GM19023 (cell line): ENCODE results near the gene HOXB4.
"Not testable (repeated sequence)": the region's sequence is repeated elsewhere in the genome, so short reads cannot be mapped to it uniquely, and the experiment has no call there.

Experiments used
- ATAC-seq: cut with Tn5 transposase; IDR thresholded peaks from one replicate; pipeline ENCODE4 v1.9.1; 2021; ENCODE audit warnings: mild to moderate bottlenecking, moderate library complexity; ENCODE audit not compliant: unreplicated experiment

Gene HOXB4

DNA sequence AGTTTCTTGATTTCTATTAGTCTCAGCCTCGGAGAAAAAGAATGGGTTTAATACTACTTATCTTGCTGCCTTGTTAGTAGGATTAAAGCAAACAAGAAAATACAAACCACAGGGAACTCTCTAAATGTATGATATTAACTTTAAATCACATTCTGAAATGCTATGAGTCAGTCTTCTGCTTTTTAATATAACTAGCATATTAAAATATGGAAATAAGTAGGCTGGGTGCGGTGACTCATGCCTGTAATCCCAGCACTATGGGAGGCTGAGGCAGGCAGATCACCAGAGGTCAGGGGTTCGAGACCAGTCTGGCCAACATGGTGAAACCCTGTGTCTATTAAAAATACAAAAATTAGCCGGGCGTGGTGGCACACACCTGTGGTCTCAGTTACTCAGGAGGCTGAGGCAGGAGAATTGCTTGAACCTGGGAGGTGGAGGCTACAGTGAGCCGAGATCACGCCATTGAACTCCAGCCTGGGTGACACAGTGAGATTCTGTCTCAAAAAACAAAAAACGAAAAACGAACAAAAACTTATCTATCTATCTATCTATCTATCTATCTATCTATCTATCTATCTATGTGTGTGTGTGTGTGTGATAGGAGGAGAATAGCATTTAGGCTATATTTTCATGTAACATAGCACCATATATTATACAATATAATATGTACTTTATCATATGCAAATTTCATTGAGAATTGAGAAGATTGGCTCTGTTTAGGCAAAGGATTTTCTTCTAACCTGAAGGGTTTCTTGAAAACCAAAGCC is 42.2 kb downstream of the HOXB4 start:
- ATAC-seq, result not testable (repeated sequence)

DNA sequence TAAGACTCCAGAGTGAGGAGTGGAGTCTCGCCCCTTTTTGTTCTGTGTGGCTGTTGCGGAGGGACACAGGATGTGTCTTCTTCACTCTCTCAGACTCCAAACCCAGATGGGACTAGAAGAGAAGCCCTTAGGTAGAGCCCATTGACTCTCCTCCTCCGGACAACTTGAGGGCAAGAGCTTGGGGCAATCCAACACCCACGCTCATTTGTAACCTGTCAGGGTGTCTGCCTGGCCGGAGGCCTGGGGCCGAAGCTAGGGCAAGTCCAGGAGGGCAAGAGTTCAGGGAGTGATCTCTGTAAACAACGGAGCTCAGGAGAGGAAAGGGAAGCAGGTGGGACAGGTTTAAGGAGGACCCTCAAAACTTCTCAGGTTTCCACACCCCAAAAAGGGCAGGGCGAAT is 45.9 kb downstream of the HOXB4 start:
- ATAC-seq, result no peak

DNA sequence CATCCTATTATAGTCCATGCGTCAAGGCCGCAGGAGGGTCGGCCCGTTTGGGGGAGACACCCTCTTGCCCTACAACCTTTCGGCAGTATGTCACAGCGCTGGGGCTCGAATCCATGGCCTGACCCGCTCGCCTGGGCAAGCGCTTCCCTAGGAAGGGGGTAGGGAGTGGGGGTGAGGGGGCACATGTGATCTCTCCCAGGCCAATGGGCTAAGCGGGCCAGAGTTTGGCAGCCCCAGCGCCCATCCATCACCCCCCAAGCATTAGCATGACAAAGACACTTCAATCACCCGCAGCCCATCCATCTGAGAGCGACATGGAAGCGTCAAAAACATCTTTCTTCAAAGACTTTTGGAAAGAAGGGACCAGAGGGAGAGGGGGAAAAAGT is 47.3 kb downstream of the HOXB4 start, which contains the start of gene HOXB1:
HOXB1 (minus strand) TSS at position 125 of the 386 bp plus-strand sequence; CDS start at position 18, 107 bp downstream.
- ATAC-seq, result no peak

DNA sequence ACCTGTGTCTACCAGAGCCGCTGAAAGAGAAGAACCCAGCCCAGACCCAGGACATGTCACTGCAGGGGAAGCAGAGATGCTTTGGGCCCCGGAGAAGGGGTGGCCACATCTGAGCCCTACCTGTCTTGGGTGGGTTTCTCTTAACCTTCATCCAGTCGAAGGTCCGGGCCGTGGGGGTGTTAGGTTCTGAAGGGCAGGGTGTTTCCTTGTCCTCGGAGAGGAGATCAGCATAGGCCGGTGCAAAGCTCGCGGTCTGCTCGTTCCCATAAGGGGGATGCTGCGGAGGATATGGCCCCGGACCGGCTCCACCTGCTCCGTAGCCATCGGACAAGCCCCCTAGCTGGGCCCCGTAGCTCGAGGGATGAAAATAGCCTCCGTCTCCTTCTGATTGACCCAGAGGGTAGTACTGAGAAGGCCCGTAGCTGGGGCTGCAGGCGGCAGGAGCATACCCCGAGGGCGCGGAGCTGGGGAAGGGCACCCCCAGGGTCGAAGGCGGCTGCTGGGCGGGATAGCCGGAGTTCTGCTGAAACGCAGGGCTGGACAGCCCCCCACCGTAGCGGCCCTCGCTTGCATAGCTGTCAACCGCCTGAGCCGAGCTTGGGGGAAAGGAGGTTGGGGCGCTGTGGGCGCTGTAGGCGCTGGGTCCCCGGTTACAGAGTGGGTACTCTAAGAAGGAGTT is 47.8 kb downstream of the HOXB4 start:
- ATAC-seq, result no peak

DNA sequence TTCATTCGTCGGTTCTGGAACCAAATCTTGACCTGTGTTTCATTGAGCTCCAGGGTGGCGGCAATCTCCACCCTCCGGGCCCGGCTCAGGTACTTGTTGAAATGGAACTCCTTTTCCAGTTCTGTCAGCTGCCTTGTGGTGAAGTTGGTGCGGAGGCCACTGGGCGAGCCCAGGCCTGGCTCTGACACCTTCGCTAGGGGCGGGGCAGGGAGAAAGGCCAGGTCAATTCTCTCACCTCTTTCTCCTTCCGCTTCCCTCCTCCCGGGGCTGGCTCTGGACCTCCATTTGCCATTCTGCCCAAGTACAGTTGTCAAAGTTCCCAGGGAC is 48.5 kb downstream of the HOXB4 start:
- no peak for ATAC-seq

DNA sequence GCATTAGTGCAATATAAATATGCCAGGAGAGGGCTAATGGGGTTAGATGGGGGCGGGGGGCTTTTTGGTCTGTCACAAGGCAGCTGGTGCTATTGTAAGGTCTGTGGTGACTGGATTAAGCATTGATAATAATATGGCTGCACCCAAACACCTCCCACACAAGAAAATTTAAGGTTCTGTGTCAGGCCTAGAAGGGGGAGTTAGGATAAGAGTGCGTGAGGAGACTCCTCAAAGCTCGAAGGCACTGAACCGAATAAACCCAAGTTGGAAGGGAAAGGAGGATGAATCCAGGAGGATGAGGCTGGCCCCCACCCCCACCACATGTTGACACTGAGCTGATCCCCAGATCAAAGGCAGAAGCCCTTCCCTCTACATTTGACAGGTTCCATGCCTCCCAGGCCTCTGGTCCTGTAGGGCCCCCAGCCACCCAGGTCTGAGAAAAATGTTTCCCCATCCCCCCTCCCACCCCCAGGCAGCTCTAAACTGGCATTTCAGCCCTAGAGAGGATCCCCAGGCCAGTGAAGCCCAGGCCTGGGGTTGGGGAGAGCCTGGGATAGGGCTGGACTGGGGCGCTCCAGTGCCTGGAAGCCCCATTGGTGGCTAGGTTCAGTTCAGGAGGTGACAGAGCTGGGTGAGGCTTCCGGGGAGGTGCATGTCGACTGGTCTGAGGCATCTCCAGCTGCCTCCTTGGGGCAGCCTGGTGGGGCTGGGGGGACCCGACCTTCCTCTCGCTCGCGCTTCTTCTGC is 49.0 kb downstream of the HOXB4 start:
- no peak for ATAC-seq

DNA sequence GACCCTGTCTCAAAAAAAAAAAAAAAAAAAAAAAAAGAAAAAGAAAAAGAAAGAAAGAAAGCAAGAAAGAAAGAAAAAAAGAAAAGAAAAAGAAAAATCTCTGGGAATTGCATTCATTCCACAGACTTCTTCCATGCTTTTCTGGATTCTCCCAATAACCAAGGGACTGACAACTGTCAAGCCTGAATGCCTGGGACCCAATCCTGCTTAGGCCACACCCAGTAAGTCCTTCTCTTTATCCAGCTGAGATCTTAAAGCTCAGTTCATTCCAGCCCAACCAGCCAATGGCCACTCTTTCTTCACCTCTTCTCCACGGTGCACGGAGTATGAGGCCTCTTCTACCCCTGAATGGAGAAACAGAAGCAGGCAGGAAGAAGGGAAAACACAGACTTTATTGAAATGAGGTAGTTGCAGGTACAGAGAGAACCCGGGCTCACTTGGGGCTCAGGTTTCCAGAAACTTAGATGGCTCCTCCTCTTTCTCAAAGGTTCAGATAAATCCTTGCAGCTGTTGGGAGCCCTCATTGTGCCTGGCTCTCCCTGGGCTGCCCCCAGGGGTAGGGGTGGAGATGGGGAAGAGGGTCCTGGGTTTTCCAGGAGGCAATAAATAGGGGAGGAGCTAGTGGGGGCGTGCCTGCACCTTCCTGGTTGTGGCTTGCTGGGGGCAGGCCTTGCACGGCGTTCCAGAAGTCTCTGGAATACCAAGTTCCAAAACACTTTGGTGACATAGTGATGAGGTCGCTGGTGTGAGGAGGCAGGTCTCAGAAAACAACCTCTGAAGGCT is 49.8 kb downstream of the HOXB4 start:
- no peak for ATAC-seq

DNA sequence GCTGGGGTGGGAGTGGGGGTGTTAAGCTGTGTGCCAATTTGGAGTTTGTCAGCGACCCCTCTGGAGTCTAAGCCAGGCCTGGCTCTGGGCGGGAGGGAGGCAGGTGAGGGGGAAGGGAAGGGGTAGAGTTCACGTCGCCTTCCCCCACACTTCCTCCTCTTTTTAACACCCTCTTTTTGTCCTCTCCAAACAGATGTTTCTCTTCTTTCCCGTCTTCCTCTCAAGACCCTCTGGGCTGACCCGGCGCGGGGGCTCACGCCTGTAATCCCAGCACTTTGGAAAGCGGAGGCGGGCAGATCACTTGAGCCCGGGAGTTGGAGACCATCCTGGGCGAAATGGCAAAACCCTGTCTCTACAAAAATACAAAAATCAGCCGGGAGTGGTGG is 50.6 kb downstream of the HOXB4 start:
- ATAC-seq, result no peak

DNA sequence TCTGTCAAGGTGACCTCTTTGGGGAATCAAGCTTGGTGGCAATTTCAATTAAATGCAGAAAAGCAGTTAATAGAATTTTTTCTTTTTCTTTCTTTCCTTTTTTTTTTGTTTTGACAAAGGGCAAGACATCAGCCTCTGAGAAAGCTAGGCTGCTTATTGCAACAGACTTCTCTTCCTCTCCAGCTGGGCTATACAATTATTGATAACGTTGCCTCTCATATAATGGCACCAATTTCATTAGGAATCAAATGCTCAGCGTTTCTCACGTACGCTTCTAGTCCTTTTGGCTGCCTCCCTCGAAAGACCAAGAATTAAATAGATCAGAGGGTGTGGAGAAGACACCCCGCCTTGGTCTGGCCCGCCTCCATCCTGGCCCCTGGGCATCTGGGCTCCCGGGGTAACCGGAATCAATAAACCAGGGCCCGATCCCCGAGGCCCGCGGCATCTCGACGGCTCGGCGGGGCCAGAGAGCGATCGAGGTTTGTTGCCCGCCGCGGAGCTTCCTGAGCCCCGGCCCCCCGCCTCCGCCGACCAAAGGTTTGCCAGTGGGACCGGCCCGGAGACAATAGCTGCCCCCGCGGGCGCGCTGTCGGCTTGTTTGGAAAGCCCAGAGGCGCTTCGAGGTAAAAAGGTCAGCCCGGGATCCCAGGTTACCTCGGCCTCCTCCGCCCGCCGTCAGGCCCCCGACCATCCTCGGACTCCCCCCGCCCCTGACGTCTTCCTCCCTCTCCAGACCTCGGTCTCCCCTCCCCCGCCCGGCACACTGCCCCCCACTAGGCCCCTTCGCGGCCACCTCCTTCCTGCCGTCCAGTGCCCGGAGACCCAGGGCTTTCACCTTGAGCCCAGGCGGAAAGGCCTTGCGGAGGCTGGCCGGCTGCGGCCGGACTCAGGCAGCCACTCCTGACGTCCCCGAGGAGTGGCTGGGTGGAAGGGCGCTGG is 51.3 kb downstream of the HOXB4 start:
- no peak for ATAC-seq
